H7 (cell line): ENCODE data around the gene GPR65. TPM values are rescaled to one million over a fixed set of nuclear protein-coding genes. Genes with fewer than 3 reads are reported as not detected.

ENCODE experiments used
- DNase-seq: peaks from one replicate; pipeline ENCODE4 v3.0.0; 2012
- H3K27me3 ChIP-seq: 2 replicates; pipeline ENCODE4 v1.6.0; 2011; ENCODE audit warnings: mild to moderate bottlenecking, low read length; ENCODE audit not compliant: control insufficient read depth, insufficient read depth
- H3K36me3 ChIP-seq: replicated peaks from 2 replicates; pipeline ENCODE4 v1.5.1; 2011; ENCODE audit warnings: low read length; ENCODE audit not compliant: control insufficient read depth, insufficient read depth
- H3K4me3 ChIP-seq: 2 replicates; pipeline ENCODE4 v1.5.1; 2011; ENCODE audit warnings: low read depth, mild to moderate bottlenecking, control low read depth, low read length, moderate library complexity; ENCODE audit not compliant: insufficient read depth
- total RNA-seq: library from RNA; depleted of rRNA; stranded (reverse); fragments of >200 nt; shearing (Covaris generic); gene quantifications from 2 replicates; pipeline ENCODE4 v1.2.3, GENCODE V29; 2014

The GPR65 gene
- total RNA-seq, 1 experiment from 2014 or later = not detected

DNA sequence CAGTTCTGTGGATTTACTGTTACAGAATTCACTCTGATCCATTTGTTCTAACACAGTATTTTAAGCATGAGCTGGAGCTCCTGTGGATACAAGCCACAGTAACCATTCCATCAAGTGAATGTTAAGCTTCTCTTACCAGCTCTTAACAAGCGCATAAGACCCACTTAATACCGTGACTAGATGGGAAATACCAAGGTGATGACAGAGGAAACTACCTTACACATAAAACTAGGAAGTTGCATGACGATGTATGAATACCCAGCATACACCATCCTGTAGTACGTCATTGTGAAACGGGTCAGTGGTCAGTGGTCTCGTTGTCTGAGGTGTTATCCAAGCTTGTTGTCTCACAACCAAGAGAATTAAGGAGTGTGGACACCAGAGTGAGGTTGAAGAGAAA lies 10.0 kb upstream of the GPR65 start:
- no peaks in the 10 kb centered on the region for H3K27me3 ChIP-seq
- H3K36me3 ChIP-seq = no peaks in the 10 kb centered on the region
- H3K4me3 ChIP-seq = no peak overlapping the region
- no peak for DNase-seq

DNA sequence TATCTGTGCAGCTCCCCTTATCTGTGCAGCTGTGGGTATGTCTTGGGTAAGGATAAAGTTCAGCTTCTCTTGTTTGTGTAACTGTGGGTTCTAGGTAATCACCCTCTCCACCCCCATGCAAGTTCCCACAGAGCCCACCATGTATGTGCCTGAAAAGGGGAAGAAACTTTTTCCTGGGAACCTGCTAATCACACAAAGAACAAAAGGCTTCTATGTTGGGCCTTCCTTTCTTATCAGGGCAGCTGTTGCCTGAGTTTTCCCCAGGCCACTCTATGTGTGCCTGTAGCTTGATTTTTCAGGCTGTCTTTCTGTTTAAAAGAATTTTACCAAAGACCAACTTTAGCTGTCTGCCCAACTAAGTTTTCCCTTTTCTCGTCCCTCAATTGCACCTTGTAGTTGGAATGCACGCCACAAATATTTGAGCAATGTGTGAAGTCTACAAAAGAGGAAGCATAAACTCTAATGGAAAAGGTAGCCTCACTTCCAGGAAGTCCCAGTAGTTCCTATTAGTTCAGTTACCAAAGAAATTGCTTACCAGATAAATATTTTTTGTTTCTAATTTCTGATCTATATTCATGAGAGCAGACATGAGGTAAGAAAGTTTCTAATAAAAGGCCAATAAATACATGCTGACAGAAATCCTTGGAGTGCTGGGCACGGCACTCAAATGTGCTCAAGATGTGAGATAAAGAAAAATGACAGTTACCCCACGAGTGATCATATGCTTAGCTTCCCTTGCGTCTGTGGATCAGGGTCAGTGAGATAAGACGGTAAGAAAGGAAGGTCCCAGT lies 9.2 kb upstream of the GPR65 start:
- no peak for DNase-seq
- Histone ChIP-seq H3K36me3 (no peaks in the 10 kb centered on the region), H3K27me3 (no peaks in the 10 kb centered on the region), H3K4me3 (no peak overlapping the region)

DNA sequence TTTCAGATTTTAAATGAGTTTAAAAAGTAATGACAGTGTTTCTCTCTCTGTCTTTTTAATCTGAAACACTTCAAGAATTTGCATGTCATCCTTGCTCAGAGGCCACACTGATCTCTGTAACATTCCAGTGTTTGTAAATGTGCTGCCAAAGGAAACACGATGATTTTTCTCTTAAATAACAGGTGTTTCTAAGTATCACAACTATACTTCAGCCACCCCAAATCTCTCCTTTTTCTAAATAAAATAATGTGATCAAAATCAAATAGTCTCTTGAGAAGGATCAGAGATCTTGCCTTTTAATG lies 8.7 kb upstream of the GPR65 start:
- DNase-seq = no peak
- no peaks in the 10 kb centered on the region for H3K36me3 ChIP-seq
- H3K27me3 ChIP-seq = no peaks in the 10 kb centered on the region
- H3K4me3 ChIP-seq = no peak overlapping the region

DNA sequence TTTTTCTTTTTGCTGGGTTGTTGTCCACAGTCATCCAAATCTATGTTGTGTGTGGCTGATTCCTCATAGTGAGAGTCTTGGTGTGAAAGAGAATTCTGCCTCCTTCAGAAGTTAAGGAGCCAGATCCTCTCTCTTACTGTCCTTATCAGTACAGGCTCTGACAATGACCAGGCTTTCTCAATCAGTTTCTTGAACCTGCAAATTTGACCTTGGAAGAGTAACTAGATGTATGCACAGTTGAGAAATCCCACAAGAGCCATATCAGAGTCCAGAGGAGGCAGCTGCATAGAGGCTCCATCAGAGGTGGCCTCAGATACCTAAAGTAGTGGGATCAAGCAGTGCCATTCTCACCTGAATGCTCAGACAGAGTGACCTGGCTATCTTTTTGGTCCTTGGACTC lies 6.5 kb upstream of the GPR65 start:
- H3K27me3 ChIP-seq = no peaks in the 10 kb centered on the region
- DNase-seq = no peak
- no peaks in the 10 kb centered on the region for H3K36me3 ChIP-seq
- no peak overlapping the region for H3K4me3 ChIP-seq

DNA sequence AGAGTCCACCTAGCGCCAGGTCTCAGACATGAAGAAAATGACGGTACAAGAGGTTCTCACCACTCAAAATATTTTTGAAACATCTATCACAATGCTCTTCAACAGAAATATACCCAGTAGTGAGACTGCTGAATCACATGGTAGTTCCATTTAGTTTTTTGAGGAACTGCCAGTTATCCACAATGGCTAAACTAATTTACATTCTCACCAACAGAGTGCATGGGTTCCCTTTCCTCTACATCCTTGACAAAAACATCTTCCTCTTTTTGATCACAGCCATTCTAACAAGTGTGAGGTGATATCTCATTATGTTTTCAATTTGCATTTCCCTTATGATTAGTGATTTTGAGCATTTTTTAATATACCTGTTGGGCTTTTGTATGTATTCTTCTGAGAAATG lies 5.7 kb upstream of the GPR65 start:
- Histone ChIP-seq H3K27me3 (no peaks in the 10 kb centered on the region), H3K4me3 (no peak overlapping the region), H3K36me3 (no peaks in the 10 kb centered on the region)
- DNase-seq = no peak

DNA sequence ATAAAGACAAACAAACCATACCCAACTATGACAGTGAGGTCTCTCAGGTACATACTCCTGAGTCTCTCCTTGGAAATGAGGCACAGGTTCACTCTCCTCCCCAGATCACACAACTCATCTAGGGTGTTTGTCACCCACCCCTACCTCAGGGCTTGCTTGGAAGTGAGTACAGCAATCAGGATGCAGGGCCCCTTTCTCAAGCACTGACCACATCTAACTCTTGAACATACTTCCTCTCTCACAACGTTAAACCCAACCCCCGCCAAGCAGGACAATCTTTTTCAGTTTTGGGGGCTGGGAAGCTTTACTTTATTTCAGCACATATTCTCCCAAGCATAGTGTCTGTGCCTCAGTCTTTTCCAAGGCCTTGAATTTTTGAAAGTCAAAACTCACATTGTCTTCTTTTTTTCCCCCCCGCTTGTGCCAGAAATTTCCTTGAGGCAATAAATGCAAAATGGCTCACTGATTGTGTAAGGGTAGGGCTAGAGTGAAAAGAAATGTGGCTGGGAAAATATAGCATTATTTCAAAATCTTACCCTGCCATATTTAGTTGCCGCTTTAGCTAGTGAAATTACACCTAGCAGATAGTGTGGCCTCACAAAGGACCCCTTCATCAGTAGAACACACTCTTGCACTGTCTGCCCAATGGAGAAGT lies 2.4 kb upstream of the GPR65 start:
- Histone ChIP-seq H3K36me3 (no peaks in the 10 kb centered on the region), H3K27me3 (no peaks in the 10 kb centered on the region), H3K4me3 (no peak overlapping the region)
- no peak for DNase-seq

DNA sequence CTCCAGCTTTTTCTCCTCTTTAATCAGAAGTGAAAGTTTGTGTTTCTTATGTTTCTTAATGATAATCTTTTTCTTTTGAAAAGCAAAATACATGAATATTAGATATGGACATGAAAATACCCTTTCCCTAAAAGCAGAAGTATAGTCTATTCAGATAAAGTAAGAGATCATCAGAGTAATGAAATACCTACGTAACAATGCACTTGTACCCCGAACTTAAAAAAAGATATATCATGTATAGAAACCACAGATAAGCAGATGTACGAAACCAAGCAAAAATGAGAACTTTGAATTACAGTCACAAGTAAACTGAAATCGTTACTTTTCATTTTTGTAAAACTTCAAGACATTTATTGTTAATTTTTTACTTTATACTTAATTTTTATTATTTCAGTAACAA lies 1.5 kb upstream of the GPR65 start:
- no peak for DNase-seq
- no peak overlapping the region for H3K4me3 ChIP-seq
- no peaks in the 10 kb centered on the region for H3K36me3 ChIP-seq
- no peaks in the 10 kb centered on the region for H3K27me3 ChIP-seq

DNA sequence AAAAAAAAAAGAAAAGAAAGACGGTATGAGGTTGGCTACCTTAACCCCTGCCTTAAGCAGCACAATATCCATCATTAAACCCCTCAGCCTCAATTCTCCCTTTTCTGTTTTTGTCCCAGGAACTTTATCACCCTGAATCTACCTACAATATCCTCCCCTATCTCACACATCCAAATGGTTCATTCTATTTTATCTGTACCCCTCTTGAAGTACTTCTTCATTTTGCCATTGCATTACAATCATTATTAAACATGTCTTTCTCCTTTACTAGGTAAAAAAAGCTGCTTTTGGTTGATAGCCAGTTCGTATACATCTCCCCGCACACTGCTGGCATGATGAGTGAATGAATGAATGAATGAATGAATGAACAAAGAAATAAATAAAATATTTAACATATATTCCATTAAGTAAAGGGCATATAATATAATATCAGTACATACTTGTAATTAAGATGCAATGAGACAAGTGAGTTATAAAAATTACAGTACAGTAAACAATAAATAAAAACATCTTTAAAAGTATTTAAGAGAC lies 364 bp upstream of the GPR65 start:
- DNase-seq = no peak
- H3K36me3 ChIP-seq = no peaks in the 10 kb centered on the region
- H3K27me3 ChIP-seq = no peaks in the 10 kb centered on the region
- H3K4me3 ChIP-seq = no peak overlapping the region

DNA sequence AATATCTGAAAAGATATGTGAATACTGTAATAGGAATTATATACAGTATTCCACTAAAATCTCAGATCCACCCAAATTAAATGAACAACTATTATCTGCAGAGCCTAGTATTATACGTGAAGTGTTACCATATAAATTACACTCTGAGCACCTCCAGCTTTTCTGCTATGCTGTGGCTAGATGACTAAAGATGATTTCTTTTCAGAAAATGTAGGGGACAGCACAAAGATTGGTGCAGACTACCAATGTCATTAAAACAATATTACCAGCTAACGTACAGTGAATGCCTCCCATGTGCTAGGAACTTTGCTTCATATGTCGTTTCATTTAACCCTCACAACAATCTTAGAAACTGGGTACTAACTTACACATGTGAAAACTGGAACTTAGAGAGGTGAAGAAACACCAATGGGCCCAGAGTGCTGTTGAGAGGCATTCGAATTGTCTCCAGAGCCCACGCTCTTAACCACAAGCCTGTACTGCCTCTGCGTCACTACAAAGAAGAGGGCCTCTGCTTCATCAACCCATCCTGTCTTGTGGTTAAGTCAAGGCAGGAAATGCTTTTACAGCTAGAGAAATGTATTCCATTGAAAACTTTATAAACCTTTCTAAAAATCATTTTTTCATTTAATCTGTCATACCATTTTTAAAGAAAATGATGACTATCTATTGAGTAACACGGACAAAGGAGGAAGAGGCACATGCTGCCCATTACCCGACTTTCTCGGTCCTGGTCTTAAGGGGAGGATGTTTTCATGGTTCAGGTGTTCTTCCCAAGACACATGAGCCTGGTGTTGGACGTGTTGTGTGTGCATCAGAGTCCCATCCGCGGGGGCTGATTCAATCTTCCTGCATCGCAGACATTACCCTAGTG lies 1.3 kb downstream of the GPR65 start:
- Histone ChIP-seq H3K27me3 (no peaks in the 10 kb centered on the region), H3K4me3 (no peak overlapping the region), H3K36me3 (no peaks in the 10 kb centered on the region)
- DNase-seq = no peak

DNA sequence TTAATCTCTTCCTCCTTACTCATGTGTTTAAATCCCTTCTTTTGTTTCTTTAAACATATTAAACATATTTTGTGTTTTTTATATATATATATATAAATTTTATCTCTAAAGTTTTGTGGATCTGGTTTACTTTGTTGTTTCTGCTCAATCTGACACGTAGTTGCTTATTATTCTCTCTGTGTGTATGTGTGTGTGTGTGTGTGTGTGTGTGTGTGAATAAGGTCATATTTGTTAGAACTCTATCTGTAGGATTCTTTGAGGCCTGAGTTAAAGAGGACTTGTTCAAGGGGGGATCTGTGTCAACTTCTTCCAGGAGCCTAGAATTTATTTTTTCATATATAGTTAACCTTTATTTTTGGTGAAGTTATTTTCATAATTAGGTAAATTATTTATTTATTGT lies 2.7 kb downstream of the GPR65 start:
- Histone ChIP-seq H3K27me3 (no peaks in the 10 kb centered on the region), H3K4me3 (no peak overlapping the region), H3K36me3 (no peaks in the 10 kb centered on the region)
- DNase-seq = no peak

DNA sequence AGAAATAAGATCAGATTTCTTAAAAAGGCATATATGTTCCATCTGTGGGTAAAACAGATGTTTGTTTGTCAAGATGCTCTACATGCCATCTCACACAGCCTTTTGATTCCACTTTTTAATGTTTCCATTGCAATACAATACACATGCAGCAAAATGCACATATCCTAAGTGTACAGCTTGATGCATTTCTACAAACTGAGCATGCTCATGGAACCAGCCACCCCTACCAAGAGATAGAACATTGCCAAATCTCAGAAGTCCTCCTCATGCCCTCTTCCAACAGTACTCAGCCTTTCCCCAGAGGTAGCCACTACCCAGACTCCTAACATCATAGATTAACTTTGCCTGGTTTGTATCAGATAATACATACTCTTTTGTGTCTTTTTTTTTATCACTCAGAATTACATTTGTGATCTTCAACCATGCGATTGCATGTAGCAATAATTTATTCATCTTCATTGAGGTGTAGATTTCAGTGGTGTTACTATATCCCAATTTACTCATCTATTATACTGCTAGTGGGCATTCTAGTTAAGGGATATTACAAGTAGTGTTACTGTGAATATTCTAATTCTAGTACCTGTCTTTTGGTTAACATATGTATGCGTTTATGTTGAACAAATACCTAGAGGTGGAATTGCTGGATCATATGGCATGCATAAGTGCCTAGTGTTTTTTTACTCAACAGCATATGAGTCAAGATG lies 3.3 kb downstream of the GPR65 start:
- Histone ChIP-seq H3K4me3 (no peak overlapping the region), H3K36me3 (no peaks in the 10 kb centered on the region), H3K27me3 (no peaks in the 10 kb centered on the region)
- DNase-seq = no peak

DNA sequence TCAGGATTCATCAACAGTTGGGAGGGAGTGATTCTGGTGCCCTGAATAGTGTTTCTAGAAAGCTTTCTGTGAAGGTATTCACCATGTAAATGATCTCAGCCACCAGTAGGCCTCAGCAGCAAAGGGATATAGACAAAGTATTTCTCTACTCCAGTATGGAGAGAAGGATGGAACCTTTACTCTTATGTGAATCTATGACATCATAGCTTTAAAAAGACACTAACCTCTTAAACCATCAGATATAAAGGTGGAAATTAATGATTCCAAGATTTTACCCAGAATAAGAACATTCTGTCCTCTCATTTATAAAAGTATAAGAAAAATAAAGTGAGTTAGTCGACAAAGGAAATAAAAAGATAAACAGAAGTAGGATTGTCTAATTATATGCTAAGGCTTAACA lies 4.6 kb downstream of the GPR65 start:
- no peaks in the 10 kb centered on the region for H3K36me3 ChIP-seq
- no peaks in the 10 kb centered on the region for H3K27me3 ChIP-seq
- no peak overlapping the region for H3K4me3 ChIP-seq
- DNase-seq = no peak

DNA sequence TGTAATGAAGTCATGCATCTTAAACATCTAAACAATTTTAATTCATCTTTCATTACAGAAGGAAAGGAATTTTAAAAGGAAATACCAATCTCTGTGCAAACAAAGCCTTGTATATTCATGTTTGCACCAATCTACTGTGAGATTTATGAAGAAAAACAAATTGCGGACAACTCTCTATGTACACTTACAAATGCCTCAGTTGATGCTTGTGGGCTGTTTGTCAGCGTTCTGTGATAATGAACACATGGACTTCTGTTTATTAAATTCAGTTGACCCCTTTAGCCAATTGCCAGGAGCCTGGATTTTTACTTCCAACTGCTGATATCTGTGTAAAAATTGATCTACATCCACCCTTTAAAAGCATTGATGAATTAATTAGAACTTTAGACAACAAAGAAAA lies 5.4 kb downstream of the GPR65 start:
- no peaks in the 10 kb centered on the region for H3K27me3 ChIP-seq
- DNase-seq = no peak

DNA sequence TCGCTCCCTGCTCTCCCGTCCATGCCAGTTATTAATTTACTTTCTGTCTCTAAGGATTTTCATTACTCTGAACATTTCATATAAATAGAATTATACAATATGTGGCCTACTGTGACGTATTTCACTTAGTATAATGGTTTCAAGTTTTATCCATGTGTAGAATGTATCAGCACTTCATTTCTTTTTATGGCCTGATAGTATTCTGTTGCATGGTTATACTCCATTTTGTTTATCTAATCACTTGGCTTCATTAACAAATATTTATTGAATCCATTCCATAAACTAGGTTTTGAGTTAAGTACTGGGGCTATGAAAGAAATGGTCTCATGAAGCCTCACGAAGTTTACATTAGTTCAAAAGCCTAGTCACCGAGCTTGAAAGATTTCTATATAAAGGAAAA lies 7.6 kb downstream of the GPR65 start:
- no peak for DNase-seq
- Histone ChIP-seq H3K36me3 (no peaks in the 10 kb centered on the region), H3K27me3 (no peaks in the 10 kb centered on the region), H3K4me3 (no peak overlapping the region)

More for the DNA sequence above, 5.4 kb downstream of the GPR65 start:
- Histone ChIP-seq H3K4me3 (no peak overlapping the region), H3K36me3 (no peaks in the 10 kb centered on the region)
